Right ventricle myocardium superior (tissue), 1 donor: ENCODE measurements around the gene ACSS1. TPM values are rescaled to one million over a fixed set of nuclear protein-coding genes. Genes with fewer than 3 reads are reported as not detected.
A peak's percentile ranks its signal among the peaks of the same experiment; 100 is the strongest.

Source experiments
- ATAC-seq: fragments of 200-7000 bp; cut with Tn5 transposase; one replicate; pipeline ENCODE4 v1.9.1; 2020; ENCODE audit warnings: mild to moderate bottlenecking; ENCODE audit not compliant: poor library complexity
- DNase-seq: peaks from one replicate; pipeline ENCODE4 v3.0.0-alpha.2; 2020
- intact Hi-C: fragments of 100-400 bp; cut with DNase I; formaldehyde crosslinking; loops from one replicate; pipeline ENCODE4 v1.11.2; 2022
- total RNA-seq: library from RNA; stranded (reverse); fragmentation: NEBNext Ultra II Directional; extraction: Animal tissue kit (Norgen Biotek cat#: 25700); gene quantifications from one replicate; pipeline ENCODE4 v1.2.1, GENCODE V29; 2021
- donor health status: DM: no; HTN: yes; CAD: no; lungs with severe emphysema.

ACSS1 gene
- total RNA-seq, 1 donor from 2014 or later: 143 TPM

- peak; percentile 99 for DNase-seq
- intact Hi-C loops: loop anchor here (1.0 to 5.0 kb wide), 2 partner anchors 73 to 200 kb away; no protein-coding TSS in a partner anchor
- ATAC-seq: peak; percentile 95
These were observed 65.3 kb downstream of the ACSS1 start, which contains the start of gene APMAP for GRCh38 chr20:24992487-24993205. Gene APMAP (minus strand): TSS chr20:24992751. CDS start chr20:24992688, 63 bp downstream.

DNA sequence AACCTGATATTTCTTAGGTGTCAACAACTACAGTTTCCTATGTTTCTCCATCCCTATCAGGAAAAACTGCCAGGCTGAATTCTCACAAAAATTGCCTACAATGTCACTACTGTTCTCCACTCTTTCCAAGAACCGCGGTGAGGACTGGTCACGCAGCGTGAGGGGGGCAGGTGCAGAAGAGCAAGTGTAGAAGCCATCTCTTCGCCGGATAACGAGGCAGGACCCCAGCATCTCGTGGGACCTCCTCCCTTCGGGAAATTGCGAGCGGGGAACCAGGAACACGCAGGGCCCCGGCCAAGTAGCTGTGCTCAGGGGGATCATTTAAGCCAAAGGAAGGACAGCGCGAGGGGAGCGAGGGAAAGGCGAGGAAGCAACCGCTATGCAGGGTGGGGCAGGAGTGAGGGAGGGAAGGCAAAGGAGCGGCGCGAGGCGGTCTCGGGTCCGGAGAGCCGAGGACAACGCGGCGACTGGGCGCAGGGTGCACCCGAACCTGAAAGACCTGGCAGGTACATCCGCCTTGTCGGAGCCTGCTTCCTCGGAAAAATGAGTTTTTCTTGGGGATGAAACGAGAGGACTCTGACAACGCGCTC lies 65.9 kb downstream of the ACSS1 start:
- peak; percentile 15 for ATAC-seq
- intact Hi-C loops: loop anchor here (5.0 kb wide), 1 partner anchor 200 kb away; no protein-coding TSS in a partner anchor
- DNase-seq: peak; percentile 55

DNA sequence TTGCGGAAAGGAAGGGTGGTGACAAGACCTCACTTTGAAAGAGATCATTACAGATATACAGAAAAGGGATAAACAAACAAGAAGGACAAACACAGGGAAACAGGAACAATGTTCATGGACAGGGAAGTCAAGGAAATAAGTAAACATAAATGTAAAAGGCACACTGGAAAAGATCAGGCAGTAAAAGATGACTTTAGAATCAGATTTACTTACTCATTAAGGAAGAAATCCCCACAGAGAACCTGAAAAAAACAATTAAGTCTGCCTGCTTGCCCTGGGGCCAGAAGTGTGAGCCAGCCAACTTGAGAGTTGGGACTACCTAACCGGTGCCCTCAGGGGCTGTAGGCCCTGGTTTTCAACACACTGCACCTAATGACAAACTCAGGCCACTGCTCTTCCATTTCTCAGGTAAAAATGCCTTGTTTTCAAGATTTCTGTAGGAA lies 67.1 kb downstream of the ACSS1 start:
- intact Hi-C loops: loop anchor here (5.0 kb wide), 1 partner anchor 201 kb away; no protein-coding TSS in a partner anchor
- no peak for ATAC-seq
- no peak for DNase-seq

GRCh38 chr20:24989162-24989561 lies 68.8 kb downstream of the ACSS1 start:
- intact Hi-C loops: no loop called here
- DNase-seq (no peak), ATAC-seq (no peak)

- intact Hi-C loops: no loop called here
These were observed 69.8 kb downstream of the ACSS1 start for GRCh38 chr20:24987873-24988835.

DNA sequence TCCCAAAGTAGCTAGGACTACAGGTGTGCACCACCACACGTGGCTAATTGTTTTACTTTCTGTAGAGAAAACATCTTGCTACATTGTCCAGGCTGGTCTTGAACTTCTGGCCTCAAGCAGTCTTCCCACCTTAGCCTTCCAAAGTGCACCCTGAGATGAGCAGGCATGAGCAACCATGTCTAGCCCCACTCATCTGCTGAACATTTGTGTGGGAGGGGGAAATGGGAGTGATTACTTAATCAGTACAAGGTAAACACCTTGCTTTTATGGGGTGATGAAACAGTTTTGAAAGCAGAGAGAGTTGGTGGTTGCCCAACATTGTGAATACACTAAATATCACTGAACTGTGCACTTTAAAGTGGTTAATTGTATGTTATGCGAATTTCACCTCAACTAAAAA lies 70.7 kb downstream of the ACSS1 start:
- ATAC-seq (no peak), DNase-seq (no peak)
- intact Hi-C loops: no loop called here

More at GRCh38 chr20:24987873-24988835, 69.8 kb downstream of the ACSS1 start:
- DNase-seq (no peak), ATAC-seq (no peak)

- intact Hi-C loops: no loop called here
- DNase-seq: no peak
- ATAC-seq: no peak
These were observed 71.4 kb downstream of the ACSS1 start for GRCh38 chr20:24986436-24987015.

- intact Hi-C loops: no loop called here
- DNase-seq (no peak), ATAC-seq (peak; percentile 30)
These were observed 72.1 kb downstream of the ACSS1 start for GRCh38 chr20:24985802-24986201.

DNA sequence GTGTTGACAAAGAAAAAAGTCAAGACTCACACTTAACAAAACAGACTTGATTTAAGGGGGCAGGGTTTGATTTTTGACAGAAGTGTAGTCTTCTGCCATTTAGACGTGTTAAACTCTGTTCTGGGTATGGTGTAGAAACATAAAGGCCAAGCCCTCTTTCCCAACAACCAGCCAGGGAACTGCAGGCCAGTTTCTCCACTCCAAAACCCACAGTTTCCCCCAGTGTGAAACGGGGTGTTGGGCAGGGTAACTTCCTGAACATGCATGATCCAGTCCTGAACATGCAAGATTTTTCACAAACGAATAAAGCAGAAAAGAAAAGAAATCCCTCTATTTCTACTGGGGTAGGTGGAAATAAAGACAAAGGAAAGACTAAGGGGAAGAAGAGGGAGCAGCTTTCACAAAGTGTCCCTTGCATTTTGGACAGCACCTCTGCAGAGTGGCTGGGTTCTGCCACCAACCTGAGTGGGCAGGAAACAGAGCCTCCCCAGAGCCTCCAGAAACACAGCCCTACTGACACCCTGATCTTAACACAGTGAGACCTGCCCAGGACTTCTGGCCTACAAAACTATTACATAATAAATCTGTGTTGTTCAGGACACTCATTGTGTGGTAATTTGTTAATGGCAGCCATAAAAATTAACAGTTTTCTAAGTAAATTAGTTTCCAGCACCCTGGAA lies 72.8 kb downstream of the ACSS1 start:
- peak; percentile 24 for ATAC-seq
- intact Hi-C loops: no loop called here
- DNase-seq: no peak

- ATAC-seq: peak; percentile 40
- no peak for DNase-seq
- intact Hi-C loops: no loop called here
These were observed 74.0 kb downstream of the ACSS1 start for GRCh38 chr20:24983896-24984295.

DNA sequence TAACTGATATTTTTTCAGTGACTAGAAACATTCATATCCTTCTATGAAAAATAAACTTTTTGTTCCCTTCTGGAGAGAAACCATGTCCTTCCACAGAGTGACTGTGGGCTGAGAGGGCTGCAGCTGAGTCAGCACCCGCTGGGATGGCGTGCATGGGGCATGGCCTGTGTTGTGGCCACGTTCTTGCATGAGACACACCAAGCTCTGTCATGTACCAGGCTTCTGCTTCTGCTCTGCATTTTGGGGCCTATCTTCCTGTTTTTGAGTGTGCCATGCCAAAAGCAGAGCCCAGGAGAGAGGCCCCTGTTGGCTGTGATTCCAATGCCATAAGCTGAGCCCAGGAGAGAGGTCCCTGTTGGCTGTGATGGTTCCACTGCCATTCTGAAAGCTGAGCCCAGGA lies 76.1 kb downstream of the ACSS1 start:
- DNase-seq (peak; percentile 77), ATAC-seq (peak; percentile 56)
- intact Hi-C loops: no loop called here

DNA sequence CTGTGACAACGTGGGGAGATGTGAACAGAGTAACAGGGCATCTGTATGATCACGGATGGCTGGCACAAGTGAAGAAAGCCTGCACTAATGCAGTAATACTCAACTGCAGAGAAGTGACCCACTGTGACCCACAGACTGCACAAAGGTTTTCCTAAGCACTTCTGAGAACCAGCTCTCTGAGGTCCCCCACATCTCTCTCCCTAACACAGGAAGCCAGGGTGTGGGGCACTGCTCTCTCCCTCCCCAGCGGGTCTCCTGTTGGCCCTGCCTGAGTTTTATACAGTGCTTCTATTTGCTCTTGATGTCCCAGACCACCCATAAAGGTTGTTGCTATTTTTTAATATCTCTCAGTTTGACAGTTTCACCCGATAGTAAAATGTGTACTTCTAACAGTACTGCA lies 76.7 kb downstream of the ACSS1 start:
- no peak for ATAC-seq
- intact Hi-C loops: no loop called here
- DNase-seq: no peak

GRCh38 chr20:24980291-24981053 lies 77.5 kb downstream of the ACSS1 start:
- no peak for DNase-seq
- ATAC-seq: no peak

GRCh38 chr20:24979036-24979960 lies 78.6 kb downstream of the ACSS1 start:
- intact Hi-C loops: no loop called here
- DNase-seq (no peak), ATAC-seq (no peak)

More at GRCh38 chr20:24980291-24981053, 77.5 kb downstream of the ACSS1 start:
- intact Hi-C loops: no loop called here

DNA sequence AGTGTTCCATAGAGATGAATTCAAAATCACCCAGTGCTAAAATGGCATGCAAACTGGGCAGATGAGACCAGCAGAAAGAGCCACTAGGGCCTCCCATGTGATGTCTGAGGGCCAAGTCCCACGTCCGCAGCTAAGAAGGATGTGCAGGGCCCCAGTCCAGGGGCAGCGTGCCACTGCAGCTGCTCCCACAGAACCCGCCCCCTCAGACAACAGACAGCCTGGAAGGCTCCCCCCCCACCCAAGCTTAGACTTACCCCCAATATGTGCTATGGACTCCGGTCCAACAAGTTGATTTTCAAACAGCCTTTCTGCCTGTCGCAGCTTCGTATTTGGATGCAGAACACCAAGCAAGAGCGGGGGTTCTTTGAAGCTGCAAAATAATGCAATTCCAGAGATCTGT lies 79.4 kb downstream of the ACSS1 start:
- ATAC-seq: no peak
- DNase-seq: no peak
- intact Hi-C loops: no loop called here

- ATAC-seq: no peak
These were observed 80.1 kb downstream of the ACSS1 start for GRCh38 chr20:24977797-24978196.

More at GRCh38 chr20:24977797-24978196, 80.1 kb downstream of the ACSS1 start:
- intact Hi-C loops: no loop called here
- DNase-seq: no peak
